Left renal pelvis (tissue), 4 donors: ENCODE measurements around the gene YAE1. TPM values are rescaled to one million over a fixed set of nuclear protein-coding genes. Genes with fewer than 3 reads are reported as not detected.
A peak's percentile ranks its signal among the peaks of the same experiment; 100 is the strongest.
"Not testable (repeated sequence)": the region's sequence is repeated elsewhere in the genome, so short reads cannot be mapped to it uniquely, and the experiment has no call there.

ENCODE experiments used
- DNase-seq, 4 donors: peaks; one replicate each; pipeline ENCODE4 v3.0.0-alpha.2; 2013; ENCODE audit warnings: low read depth in 4 of 4, low spot score in 3 of 4
- polyA plus RNA-seq, 4 donors: library from polyadenylated mRNA; unstranded; fragments of 120-200 nt; gene quantifications; one replicate each; pipeline ENCODE4 v1.2.1, GENCODE V29; 2013; ENCODE audit not compliant: insufficient read length in 4 of 4

The YAE1 gene, protein sequence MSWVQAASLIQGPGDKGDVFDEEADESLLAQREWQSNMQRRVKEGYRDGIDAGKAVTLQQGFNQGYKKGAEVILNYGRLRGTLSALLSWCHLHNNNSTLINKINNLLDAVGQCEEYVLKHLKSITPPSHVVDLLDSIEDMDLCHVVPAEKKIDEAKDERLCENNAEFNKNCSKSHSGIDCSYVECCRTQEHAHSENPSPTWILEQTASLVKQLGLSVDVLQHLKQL
- 10 to 100 TPM; 38.7 to 49.2 (median 42.6) TPM for polyA plus RNA-seq

DNA sequence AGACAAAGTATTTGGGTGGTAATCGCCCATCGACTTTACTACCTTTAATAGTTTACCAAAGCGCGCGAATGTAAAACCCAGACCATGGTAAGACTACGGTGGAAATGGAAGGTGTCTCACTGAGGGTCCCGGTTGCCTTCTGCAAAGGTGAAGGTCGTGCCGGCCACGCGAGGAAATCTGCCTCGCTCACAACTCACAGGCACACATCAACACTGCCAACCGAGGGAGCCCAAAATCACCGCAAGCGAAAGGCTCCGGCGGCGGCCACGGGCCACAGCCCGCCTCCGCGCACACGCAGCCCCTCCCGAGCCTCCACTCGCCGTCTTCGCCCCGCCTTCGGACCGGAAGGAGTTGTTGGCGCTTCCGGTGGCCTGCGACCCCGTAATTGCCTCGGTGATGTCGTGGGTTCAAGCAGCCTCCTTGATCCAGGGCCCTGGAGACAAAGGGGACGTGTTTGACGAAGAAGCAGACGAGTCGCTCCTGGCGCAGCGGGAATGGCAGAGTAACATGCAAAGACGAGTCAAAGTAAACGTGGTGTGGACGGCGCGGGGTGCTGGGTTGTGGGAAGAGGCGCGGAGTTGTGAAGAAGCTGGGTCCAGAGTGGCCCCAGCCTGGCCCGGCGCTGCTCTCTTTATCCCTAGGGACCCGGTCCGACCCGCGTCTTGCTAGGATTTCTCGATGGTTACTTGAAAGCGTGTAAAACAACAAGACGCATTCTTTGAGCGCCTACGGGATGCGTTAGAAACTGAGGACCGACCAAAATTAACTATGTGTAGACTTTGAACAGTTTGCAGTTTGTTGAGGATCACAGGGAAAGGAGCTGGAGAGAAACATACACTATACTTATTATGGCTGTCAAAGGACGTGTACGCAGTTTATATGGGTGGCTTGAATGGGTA is at the start of gene YAE1:
TSS of gene YAE1 (plus strand) at position 382 of the 899 bp plus-strand sequence. CDS start at position 397, 15 bp downstream.
- DNase-seq: peak; percentile 70 to 79 (median 74)

GRCh38 chr7:39516498-39516897 is 49.7 kb upstream of the YAE1 start:
- no peak for DNase-seq

DNA sequence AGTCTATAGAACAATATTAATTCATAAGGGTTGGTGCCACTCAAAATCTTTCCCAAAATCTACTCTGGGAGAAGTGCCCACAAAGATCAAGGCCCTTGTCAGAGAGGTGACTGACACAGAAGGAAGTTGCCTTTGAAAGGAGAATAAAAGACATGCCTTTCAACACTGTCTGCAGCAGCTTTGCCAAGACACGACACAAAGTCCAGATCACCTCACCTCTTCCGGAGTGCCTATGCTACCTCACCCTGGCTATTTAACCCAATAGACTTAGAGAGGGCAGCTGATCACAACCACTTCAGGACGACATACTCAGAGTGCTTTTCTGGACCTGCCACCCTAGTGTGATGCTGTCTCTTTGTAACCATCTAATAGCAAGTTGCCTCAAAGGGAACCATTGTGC is 49.0 kb upstream of the YAE1 start:
- DNase-seq: no peak

DNA sequence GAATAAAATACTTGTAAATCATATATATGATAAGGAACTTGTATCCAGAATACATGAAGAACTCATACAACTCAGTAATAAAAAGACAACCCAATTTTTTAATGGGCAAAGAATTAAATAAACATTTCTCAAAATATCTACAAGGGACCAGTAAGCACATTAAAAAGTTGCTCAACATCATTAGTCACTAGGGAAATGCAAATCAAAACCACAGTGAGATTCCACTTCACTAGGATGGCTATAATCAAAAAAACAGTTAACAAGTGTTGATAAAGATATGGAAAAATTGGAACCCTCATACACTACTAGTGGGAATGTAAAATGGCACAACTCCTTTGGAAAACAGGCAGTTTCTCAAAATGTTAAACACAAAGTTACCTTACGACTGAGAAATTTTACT is 40.3 kb upstream of the YAE1 start:
- DNase-seq: no peak

DNA sequence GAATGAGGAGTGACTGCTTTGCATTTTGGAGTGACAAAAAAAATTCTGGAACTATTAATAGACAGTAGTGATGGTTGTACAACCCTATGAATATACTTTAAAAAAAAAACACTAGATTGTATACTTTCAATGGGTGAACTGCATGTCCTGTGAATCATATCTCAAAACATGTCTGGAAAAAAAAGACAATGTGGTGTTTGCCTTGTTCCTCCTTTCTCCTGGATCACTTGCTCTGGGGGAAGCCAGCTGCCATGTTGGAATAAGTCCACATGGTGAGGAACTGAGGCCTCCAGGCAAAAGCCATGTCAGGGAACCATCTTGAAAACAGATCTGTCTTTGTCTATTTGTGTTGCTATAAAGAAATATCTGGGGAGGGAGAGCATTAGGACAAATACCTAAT is 39.5 kb upstream of the YAE1 start:
- DNase-seq: no peak

DNA sequence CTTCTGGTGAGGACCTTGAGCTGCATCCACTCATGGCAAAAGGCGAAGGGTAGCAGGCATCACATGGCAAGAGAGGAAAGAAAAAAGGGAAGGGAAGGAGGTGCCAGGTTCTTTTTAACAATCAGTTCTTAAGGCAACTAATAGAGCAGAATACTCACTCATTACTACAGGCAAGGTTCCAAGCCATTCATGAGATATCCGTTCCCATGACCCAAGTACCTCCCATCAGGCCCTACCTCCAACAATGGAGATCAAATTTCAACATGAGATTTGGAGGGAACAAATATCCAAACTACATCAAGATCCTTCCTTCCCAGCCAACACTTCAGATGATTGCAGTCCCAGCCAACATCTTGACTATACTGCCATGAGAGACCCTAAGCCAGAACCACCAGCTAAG is 38.9 kb upstream of the YAE1 start:
- DNase-seq: no peak

- no peak for DNase-seq
These were observed 38.3 kb upstream of the YAE1 start for GRCh38 chr7:39527951-39528350.

DNA sequence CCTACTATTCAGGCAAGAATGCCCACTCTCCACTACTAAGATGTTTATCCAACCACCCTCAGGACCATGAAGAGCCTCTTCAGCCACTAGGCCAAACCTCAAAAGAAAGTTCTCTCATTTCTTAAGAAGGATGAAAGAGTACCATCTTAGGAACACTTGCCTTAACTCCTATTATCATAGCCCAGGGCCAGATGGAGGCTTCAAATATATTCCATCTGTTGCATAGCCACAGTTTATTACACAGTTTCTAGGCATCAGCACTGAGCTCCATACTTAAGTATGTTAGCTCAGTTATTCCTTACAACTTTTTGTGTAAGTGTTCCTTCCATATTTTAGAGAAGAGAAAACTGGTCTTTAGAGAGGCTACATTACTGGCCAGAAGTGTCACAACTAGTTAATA is 37.4 kb upstream of the YAE1 start:
- DNase-seq: no peak

- DNase-seq: no peak
These were observed 36.6 kb upstream of the YAE1 start for GRCh38 chr7:39529582-39529981.

- DNase-seq: no peak
These were observed 35.2 kb upstream of the YAE1 start for GRCh38 chr7:39530971-39531370.

- DNase-seq: no peak
These were observed 34.4 kb upstream of the YAE1 start for GRCh38 chr7:39531818-39532217.

GRCh38 chr7:39532832-39533231 is 33.4 kb upstream of the YAE1 start:
- DNase-seq: no peak

DNA sequence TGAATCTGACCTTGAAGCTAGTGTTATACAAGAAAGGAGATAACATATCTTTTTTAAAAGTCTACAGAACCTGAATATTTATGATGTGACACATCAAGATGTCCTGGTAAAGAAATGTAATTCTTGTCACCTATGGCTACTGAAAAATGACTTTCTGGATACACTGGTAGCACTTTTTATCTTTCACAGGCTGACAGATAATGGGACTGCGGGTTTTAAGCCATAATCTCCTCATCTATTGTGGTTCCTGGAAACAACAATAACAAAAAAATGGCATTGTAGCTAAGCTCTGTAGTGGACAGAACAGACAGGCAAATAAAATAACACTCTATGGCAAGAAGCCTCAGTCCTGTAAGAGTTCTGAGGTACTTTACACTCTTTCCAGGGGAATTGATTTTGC is 31.6 kb upstream of the YAE1 start:
- DNase-seq: no peak

DNA sequence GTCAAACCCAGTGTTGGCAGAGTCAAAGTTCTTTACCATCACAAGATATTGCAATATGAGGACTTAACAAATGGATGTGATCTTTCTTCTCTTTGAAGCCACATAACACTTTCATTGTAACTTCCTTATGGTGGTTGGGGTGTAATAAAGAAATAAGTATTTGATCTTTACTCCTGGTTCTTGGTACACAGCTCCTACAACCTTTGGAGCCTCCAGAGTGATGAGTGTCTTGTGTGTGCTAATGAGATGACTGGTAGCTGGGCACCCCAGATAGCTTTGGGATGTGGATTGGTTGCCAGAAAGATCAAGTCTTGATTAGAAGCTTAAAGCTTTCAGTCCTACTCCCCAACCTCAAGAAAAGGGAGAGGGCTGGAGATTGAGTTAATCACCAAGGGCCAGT is 31.1 kb upstream of the YAE1 start:
- no peak for DNase-seq

GRCh38 chr7:39535720-39536119 is 30.5 kb upstream of the YAE1 start:
- DNase-seq: no peak

GRCh38 chr7:39536951-39537350 is 29.3 kb upstream of the YAE1 start:
- DNase-seq: no peak

DNA sequence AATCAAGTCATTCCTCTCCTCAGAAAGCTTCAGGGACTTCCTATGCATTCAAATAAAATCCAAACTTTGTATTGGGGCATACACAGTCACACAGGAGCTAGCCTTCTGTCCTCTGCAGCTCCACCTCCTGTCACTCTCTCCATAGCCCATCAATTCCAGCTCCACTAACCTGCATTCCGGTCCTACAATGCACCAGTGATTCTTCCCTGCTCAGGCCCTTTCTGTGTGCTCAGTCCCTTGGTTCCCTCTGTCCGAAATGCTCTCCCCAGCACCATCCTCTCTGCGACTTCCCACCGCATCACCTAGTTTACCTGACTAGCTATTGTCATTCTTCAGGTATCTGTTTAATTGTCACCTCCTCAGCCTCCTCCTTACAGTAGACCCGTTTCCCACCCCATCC is 26.4 kb upstream of the YAE1 start:
- DNase-seq: no peak

DNA sequence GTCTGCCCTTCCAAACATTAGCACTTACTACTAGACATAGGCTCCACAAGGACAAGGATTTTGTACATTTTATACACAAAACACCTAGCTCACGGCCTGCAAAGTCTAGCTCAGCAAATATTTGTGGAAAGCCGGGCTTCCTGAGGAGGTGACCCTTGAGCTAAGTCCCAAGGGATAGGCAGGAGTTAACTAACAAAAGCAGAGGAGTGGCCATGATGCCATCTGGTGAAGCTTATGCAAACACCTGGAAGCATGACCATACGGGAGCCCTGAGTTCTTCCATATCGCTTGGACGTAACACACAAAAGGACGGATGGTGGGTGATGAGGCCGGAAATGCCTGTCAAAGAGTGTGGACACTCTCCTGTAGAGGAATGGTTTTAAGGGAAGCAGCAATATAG is 25.9 kb upstream of the YAE1 start:
- DNase-seq: no peak

GRCh38 chr7:39541511-39541910 is 24.7 kb upstream of the YAE1 start:
- no peak for DNase-seq

DNA sequence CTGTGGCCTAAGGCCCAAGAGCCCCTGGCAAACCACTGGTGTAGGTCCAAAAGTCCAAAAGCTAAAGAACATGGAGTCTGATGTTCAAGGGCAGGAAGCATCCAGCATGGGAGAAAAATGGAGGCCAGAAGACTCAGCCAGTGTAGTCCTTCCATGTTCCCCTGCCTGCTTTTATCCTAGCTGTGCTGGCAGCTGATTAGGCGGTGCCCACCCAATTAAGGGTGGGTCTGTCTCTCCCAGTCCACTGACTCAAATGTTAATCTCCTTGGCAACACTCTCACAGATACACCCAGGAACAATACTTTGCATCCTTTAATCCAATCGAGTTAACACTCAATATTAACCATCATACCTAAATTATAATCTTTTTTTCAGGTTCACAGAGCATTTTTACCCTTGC is 21.4 kb upstream of the YAE1 start:
- DNase-seq: not testable (repeated sequence)

DNA sequence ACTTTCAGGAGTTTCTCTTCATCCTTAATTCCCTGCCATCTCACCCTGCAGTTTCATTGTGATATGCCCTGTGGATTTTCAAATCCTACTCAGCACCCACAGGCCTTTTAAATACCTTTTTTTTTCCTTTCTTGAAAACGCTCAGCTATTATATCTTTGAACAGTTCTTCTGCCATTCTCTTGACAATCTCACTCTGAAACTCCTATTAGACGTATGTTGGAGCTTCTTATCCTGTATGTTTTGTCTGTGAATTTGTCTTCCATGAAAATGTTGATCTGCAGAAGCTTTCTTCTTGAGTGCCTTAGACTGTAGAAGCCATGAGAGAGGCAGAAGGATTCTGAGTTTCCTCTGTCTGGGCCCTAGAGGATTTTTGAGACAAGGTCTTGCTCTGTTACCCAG is 18.9 kb upstream of the YAE1 start:
- DNase-seq: no peak

GRCh38 chr7:39550411-39550810 is 15.8 kb upstream of the YAE1 start:
- DNase-seq: no peak
